NCI-H2227 treated with DMSO at 0.1 percent for 48 hours (cell line): ENCODE measurements around the gene DLX5.
A peak's percentile ranks its signal among the peaks of the same experiment; 100 is the strongest.
"Not testable (repeated sequence)": the region's sequence is repeated elsewhere in the genome, so short reads cannot be mapped to it uniquely, and the experiment has no call there.

Source experiments
- DNase-seq: peaks from one replicate; lab custom pipeline; 2025; lab: John Stamatoyannopoulos, UW

DLX5 gene

DNA sequence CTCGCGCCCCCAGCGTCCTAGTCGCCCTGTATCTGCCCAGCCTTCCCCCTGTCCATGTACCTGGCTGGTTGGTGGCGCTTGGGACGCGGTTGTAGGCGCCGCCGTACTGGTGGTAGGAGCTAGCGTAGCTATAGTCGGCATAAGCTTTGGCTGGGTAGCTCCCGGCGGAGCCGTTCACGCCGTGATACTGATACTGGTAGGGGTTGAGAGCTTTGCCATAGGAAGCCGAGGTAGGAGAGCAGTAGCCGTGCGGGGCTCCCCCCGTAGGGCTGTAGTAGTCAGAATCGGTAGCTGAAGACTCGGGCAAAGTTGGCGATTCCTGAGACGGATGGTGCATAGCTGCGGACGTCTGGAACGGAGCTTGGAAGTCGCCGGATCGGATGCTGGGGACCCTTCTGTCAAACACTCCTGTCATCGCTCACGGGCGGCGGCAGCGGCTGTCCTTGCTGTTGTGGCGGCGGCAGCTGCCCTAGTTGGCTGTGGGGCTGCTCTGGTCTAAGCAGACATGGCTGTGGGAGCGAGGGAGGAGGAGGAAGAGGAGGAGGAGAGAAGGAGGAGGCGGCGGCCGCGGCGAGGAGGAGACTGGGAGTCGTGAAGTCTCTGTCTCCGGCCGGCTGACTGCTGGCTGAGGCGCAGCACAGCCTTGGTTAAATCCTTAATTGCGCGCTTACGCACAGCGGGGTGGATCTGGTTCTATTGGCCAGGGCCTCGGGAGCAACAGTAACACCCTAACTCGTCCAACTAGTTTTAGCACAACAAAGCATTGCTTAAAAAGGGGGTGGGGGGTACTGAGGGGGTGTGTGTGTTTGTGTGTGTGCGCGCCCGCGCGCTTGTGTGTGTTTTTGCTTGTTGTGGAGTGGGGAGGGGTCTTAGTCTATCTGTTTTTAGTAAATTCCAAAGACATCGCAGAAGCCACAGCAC is at the start of gene DLX5:
Gene DLX5 (minus strand): TSS at position 623 of the 921 bp plus-strand sequence. CDS start 208 bp downstream, at position 415.
- DNase-seq = peak; percentile 64

DNA sequence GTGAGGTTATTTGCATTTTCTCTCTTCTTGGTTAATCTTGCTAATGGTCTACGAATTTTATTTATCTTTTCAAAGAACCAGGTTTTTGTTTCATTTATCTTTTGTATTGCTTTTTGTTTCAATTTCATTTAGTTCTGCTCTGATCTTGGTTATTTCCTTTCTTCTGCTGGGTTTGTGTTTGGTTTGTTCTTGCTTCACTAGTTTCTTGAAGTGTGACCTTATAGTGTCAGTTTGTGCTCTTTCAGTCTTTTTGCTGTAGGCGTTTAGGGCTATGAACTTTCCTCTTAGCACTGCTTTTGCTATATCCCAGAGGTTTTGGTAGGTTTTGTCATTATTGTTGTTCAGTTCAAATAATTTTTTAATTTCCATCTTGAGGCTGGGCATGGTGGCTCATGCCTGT is 47.4 kb upstream of the DLX5 start:
- not testable (repeated sequence) for DNase-seq

DNA sequence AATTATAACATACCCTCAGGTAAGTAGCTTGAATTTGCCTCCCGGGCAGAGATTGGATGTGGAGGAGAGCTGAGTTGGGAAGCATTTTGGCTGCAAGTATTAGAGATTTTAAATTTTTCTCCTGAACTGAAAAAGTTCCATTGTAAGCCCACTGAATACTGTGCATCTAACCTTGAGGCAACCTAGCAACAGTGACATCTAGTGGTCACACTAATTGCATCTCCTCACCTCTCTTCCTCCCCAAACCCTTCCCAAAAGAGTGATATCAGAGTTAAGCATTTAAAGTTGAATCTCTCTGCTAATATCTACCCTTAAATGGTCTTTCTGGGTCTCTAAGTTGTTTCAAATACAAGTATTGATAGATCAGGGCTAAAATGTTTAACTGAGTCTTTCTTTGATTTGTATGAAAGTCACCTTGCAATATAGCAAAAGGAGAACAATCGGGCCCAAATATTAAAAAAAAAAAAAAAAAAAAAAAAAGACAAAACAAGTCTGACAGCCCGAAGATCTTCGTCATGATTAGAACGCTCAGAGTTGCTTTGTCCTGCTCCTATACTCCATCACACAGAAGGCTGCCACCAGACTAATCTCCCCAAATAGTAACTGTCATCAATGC is 40.4 kb upstream of the DLX5 start:
- DNase-seq = peak; percentile 54

DNA sequence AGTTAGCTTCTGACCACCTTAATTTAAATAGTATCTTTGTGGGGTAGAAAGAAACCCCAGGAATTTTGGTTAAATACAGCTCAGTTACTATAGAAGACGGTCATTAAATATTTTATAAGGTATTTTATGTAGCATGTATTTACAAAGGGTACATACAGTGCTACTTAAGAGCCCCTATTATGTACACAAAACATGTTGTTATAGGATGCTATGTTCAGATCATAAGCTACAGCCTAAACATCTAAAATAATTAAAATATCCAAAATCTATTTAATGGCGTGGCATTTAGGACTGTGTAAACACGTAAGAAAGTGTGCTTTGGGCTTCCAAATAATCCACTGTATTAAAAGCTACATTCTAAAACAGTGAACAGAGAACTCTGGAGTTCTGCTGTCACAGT is 39.4 kb upstream of the DLX5 start:
- no peak for DNase-seq

DNA sequence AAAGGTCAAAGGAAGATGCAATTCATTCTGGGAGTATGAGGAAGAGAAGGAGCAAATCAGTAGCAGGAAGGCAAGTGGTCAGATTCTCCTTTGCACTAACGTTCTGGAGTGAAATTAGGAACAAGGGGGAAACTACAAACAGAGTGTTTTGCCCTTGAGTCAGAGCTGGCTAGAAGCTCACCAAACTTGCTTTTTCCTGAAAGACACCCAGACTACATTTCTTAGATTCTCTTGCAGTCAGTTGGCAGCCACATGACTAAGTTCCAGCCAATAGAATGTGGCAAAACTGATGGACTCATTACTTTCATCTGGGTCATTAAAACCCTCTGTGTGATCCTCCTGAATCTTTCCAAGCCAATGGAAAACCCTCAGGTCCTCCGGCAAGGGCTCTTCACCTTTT is 18.6 kb upstream of the DLX5 start:
- DNase-seq = no peak

DNA sequence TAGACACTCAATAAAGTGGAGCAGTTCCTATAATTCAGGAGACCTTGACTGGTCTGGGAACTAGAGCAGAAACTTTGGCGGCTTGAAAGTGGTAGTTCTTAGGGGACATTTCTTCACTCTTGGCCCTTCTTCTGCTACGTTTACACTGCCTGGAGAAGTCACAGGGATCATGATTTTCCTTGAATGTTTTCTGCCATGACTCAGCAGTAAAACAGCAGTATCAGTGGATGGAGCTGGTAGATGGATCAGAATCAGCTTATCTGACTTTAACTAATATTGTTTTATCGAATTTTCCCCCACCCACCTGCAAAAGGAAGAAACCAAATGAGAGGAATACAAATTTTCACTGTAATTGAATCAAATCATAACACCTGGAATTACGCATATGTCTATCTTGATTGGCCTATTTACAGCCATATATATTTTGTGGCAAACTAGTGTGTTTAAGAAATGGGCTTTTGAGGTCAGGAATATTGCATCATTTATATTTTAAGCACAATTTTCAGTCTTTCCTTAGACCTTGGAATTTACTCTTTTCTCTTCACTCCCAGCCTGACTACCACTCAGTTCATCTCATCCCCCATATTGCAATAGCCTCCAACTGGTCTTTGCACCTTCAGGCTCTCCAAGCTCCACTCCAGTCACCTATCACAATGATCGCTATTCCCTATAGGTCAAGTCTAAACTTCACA is 14.9 kb upstream of the DLX5 start:
- DNase-seq = no peak

DNA sequence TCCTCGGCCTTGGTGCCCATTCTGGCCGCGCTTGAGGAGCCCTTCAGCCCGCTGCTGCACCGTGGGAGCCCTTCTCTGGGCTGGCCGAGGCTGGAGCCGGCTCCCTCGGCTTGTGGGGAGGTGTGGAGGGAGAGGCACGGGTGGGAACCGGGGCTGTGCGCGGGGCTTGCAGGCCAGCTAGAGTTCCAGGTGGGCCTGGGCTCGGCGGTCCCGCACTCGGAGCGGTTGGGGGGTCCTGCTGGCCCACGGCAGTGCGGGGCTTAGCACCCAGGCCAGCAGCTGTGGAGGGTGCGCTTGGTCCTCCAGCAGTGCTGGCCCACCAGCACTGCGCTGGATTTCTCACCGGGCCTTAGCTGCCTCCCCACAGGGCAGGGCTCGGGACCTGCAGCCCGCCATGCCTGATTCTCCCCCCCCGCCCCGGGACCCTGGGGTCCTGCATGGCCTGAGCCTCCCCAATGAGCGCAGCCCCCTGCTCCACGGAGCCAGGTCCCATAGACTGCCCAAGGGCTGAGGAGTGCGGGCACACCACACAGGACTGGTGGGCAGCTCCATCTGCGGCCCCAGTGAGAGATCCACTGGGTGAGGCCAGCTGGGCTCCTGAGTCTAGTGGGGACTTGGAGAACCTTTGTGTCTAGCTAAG is 9.7 kb upstream of the DLX5 start:
- DNase-seq = not testable (repeated sequence)

DNA sequence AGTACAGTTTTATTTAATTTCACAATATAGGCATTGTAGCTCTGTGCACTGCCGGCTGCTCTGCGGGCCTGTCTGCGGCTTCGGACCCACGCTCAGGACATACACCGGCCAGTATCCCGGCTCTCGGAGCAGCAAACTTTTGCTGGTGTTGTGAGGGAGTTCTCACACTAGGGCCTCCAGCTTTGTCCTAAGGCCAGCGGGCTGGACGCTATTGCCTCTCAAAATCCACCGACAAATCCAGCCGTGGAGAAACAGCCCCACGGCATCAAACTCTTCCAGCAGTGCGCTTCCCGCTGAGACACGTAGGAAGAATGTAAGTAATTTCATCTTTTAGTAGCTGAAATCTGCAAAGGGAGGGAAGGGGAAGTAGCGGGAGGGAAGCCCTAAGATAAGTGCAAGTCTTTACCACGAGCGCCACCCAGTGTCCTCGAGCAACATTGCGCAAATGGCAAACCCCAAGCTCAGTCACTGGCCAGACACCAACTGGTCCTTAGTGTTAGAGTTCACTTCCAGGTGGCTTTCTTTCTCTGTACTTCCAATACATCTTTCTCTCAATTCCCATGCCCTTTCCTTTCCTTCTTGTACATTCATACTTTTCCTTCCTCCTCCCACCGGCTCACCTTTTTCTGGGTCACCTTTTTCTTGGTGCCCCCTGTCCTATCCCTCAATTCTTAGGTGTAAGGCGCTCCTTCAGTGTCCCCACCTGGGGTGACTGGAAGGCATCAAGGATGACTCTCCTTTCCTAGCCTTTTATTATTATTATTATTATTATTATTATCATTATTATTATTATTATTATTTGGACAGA is 3.0 kb upstream of the DLX5 start:
- DNase-seq = peak; percentile 74

DNA sequence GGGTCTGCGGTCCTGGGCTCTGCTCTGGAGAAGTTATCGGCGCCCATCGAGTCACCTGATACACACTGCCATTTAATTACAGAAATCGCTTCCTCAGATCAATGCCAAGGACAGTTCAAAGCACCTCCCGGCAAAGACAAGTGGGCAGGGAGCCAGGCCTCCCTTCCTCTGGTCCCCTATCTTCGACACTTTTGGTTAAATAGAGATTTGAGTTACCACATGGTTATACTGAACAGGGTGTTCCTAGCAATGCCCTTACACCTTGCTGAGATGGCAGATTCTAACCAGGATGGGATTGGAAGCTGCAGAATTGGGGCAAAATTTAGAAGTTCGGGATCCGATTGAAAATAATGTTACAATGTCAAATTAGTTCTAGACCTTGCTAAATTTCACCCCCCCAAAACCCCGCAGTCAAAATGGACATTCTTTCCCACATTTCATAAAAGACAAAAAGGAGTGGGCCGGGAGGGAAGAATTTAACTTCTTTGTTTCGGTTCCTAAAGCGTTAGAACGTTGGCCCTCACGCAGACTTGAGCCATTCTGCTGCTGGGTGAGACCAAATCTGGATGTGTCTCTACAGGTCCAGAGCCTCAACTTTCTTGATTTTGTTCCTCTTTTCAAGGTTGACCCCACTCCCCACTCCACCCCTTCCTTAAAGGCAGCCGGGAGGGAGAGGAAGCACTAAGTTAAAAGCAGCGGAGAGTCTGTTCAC is 2.2 kb upstream of the DLX5 start:
- DNase-seq = no peak

DNA sequence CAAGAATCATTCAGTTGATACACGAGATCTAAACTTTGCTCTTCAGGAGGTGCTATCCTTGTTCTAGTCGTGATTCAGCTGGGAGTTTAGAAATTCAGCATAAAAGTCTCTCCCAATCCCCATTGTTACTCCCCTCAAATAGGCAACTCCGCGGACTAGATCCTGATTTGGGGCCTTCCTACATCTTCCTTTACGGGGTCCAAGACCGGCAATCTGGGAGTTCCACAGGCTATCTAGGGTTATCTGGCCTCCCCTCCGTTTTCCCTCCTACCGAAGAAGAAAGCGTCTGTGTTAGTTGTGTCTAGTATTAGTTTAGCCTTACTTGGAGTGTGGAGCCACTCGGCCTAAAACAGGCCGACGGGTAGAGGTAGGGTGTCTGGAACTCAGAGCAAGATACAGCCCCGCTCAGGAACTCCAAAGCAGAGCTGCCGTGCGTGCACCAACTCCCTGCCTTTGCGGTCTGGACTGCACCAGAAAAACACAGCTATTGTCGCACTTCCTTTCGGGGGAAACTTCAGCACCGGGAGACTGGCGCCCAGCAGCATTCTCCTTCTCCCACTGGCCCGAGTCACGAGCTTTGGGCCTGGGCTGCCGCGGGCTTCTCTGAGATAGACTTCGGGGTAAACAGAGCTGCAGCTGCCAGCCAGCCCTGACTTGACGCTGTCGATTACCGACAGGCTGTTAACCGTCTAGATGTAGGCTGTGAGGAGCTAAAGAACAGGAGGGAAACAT is 1.5 kb upstream of the DLX5 start:
- no peak for DNase-seq

DNA sequence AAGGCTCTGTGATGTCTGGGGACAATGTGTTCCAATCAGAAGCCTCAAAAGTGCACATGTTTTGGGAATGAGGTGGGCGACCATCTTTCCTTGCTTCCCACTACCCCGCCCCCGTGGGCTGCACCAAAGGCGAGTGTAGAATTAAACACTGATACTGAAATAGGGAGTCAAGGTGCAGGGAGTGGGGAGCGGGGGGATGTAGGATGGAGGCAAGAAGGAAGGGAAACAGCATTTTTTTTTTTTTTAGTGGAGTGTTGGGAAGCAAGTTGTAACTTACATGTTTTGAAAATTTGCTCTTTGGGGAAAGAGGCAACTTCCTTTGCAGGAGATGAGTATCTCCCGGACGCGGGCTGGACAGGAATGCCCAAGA is 484 bp upstream of the DLX5 start:
- no peak for DNase-seq

DNA sequence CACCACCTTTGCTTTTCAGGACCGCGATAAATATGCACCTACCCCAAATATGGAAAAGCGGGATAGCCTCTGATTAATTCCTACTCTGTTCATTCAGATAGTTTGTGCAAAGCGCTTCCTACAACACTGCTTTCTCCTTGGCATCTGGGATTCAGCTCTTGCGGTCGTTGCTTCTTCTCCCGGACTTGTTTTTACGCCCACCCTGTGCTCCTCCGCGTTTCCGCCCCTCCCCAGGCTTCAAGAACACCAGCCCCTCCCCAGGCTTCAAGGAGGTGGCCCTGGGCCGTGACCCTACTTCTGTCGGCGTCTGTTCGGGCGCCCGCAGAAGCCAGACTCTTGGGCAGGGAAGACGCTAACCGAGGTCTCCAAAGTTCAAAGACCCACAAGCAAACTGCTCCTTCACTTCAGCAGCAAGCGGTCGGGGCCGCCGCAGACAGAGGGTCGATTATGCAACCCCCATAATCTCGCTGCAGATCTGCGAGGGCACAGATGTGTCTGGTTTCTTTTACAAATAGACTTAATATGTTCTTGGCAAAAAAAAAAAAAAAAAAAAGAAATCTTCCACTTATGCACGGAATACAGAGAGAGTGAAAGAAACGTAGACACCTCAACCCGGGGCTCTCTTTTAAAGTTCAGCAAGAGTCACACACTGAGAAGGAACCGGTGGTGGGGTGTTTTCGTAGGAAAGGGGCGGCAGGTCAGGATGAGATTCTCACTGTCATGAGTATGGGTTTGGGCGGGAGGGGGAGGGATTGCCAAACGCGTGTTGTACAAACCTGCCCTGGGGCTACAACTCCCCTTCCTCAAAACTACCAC is 1.9 kb downstream of the DLX5 start:
- DNase-seq = peak; percentile 54

DNA sequence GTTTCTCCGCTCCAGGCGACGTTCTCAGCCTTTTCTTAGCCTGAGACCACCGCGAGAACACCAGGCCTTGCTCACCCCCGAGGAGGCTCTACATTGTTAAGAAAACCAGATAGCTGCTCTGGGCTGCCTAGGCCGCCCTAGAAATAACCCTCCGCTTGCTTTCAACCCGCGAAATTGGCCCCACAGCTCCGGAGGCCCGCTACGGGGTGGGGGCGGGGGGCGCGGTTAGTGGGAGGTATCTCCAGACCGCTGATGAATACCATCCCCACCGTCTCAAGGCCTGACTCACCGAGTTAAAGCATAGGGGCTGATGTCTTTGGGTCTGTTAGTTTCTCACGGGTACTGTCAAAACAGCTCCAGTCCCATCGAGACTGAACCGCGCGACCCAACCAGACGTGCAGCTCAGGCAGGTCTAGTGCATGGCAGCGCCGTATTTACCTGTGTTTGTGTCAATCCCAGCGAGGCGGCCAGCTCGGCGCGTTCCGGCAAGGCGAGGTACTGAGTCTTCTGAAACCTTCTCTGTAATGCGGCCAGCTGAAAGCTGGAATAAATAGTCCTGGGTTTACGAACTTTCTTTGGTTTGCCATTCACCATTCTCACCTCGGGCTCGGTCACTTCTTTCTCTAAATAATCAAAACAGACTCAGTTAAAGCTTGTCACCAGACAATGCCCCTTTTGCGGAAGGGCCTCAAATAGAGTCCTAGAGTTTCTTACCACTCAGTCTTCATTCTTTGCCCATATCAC is 2.7 kb downstream of the DLX5 start:
- DNase-seq = no peak

DNA sequence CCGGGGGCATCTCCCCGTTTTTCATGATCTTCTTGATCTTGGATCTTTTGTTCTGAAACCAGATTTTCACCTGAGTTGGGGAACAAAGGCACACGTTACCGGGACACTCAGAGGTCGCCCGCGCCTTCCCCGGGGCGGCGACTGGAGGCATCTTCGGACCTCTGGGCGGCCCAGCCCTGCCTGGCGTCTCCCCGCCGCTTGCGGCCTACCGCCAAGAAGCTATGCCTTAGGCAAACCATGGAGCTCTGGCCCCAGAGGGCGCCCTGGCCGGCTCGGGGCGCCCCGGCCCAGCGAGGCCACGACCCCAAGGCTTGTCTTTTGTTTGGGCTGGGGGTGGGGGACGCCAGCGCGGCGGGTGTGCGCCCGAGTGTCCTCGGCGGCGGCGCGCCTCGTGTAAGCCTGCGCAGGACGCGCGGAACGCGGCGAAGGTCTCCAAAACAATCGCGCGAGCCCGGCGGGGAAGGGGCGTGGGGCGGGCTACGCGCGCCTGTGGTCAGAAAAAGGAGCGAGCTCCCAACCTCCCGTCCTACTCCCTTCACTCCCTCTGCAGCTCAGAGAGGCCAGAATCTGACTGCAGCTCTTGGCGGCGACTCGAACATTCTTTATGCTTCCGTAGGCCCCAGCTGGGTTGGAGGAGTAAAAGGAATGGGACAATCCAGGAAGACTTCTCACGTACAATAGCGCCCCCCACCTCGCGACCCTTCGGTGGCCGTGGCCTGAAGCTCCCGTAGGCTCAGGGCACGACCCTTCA is 3.5 kb downstream of the DLX5 start:
- DNase-seq = no peak

DNA sequence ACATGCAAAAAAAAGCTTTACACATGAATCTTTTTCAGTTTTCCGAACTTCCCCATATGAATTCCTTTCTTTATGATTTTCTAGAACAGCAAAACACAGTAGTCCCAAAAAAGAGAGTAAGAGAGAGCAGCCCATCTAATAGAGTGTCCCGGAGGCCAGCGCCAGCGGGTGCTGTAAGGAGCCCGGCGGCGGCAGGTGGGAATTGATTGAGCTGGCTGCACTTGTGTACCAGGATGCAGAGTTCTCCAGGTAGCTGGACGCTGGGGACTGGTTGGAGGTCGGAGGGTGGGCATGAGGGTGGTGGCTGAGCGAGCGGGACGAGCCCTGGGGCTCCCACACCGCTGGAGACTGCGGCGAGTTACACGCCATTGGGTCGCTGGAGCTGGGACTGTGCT is 4.0 kb downstream of the DLX5 start:
- no peak for DNase-seq

DNA sequence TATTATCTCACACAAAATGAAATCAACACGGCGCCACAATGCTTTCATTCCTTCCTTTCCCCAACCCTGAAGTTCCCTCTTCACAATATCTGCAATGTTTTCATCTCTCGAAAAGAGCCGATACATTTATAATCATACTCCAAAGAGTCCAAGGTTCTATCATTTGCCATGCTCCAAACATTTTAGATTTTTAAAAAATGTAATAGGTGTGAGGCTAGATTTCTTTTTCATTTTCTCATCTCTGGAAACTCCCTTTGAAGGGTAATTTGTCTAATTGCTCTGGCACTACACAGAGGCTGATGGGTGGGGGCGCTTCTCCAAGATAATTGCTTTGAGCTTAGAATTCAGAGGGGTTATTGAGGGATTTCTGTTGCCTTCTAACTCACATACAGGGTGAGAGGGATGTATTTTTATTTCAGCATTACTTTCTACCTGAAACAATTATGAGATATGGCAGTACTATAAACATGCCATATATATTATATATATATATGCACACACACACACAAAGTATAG is 4.9 kb downstream of the DLX5 start:
- peak; percentile 29 for DNase-seq

DNA sequence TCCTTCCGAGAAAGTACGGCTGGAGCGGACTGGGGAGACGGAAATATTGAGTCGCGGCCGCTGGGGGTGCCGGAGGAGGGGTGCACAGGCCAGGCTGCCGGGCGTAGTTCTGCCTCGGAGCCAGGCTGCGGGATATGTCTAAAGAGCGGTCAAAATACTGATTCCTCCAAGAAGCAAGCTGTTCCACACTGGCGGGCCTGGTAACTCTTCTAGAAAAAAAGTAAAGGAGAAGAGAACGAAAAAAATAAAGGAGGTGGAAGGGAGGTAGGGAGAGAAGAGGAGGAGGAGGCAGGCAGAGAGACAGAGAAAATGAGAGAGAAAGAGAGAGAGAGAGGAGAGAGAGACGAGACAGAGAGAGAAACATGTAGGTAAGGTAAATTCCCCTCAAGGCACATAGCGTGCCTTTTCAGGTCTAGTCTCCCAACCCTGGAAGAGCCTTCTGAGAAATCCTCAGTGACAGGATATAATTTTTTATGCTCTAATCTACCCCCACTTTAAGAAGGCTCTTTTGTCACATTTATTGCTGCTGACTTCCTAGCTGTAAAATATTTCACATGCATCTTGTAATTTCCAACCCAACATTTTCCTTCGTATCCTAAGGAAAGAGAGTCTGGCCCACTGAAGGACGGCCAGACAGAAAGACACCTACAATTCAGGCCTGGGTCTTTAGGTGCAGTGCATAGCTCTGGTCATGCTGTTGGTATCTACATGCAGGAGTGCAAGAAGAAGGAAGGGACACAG is 5.7 kb downstream of the DLX5 start:
- no peak for DNase-seq
